ENCODE results near the gene NBEA. TPM values are rescaled to one million over a fixed set of nuclear protein-coding genes. Genes with fewer than 3 reads are reported as not detected.
"Not testable (repeated sequence)": the region's sequence is repeated elsewhere in the genome, so short reads cannot be mapped to it uniquely, and the experiment has no call there.

Gene NBEA
- total RNA-seq, 1 donor from 2014 or later, result 6.1 TPM

DNA sequence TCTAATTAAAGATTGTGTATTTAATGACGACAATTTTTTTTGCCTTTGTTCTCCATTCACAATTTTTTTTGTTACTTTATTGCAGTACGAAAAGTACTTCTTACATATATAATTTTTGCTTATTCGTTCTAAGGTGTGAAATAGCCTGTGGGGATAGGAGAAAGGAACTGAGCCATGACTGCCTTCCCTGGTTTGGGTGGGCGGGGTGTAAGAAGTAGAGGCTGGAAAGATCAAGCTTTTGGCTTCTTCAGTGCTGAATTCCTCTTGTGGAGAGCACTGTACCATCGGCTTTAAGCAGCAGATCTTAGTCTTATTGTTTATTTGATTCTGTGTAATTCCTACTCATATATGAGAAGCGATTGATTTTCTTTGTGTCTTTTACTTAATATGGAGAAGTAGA, 115.8 kb downstream of the NBEA start:
- Histone ChIP-seq H3K36me3 (ENCODE audit: control insufficient read depth, insufficient read depth, low read length) (no peaks in the 10 kb centered on the region), H3K4me3 (ENCODE audit: low read depth, low read length) (no peak overlapping the region), H3K27me3 (ENCODE audit: control insufficient read depth, insufficient read depth, low read length) (no peaks in the 10 kb centered on the region)
- TF ChIP-seq CTCF (IDR thresholded peaks at IDR 0.05; ENCODE audit: insufficient read depth, low read length, poor library complexity, severe bottlenecking), result no peak
- DNase-seq (ENCODE audit: low read depth), result no peak

DNA sequence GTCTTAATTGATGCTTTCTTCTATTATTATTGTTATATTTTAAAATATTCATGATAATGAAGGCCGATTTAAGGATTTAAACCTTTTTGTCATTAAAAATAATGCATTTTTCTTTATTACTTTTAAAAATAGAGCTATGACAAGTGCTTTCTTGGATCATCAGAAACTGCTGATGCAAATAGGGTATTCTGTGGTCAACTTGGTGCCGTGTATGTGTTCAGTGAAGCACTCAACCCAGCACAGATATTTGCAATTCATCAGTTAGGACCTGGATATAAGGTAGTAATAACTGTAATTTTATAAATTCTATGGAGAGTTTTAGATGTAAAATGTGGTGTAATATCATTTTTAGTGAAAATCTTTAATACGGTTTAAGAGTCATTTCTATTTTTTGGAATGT, 116.5 kb downstream of the NBEA start:
- H3K27me3 ChIP-seq (ENCODE audit: control insufficient read depth, insufficient read depth, low read length); H3K36me3 ChIP-seq (ENCODE audit: control insufficient read depth, insufficient read depth, low read length); DNase-seq (ENCODE audit: low read depth); H3K4me3 ChIP-seq (ENCODE audit: low read depth, low read length): not testable (repeated sequence)

DNA sequence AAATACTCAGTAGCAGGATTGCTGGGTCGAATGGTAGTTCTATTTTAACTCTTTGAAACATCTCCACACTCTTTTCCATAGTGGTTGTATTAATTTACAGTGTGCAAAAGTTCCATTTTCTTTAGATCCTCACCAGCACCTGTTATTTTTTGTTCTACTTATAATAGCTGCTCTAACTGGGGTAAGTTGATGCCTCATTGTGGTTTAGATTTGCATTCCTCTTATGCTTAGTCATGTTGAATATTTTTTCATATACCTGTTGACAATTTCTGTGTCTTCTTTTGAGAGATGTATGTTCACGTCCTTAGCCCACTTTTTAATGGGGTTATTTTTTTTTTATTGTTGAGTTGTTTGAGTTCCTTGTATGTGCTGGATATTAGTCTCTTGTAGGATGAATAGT, 144.6 kb downstream of the NBEA start:
- no peak for TF ChIP-seq CTCF (IDR thresholded peaks at IDR 0.05; ENCODE audit: insufficient read depth, low read length, poor library complexity, severe bottlenecking)
- DNase-seq (ENCODE audit: low read depth), result no peak
- Histone ChIP-seq H3K36me3 (ENCODE audit: control insufficient read depth, insufficient read depth, low read length) (no peaks in the 10 kb centered on the region), H3K4me3 (ENCODE audit: low read depth, low read length) (no peak overlapping the region), H3K27me3 (ENCODE audit: control insufficient read depth, insufficient read depth, low read length) (no peaks in the 10 kb centered on the region)

DNA sequence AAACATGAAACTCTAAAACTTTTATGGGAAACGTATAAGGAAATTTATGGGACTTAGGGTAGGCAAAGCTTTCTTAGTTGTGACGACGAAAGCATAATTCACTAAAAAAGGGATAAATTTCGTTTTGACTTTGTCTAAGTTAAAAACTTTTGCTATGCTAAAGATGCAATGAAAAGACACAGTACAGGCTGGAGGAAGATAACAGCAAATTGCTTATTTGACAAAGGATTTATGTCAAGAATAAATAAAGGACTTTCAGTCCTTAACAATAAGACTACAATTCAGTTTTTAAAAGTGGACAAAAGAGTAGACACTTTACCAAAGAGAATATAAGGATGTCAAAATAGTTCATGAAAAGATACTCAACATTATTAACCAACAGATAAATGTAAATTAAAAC, 150.2 kb downstream of the NBEA start:
- no peaks in the 10 kb centered on the region for H3K36me3 ChIP-seq (ENCODE audit: control insufficient read depth, insufficient read depth, low read length)
- no peaks in the 10 kb centered on the region for H3K27me3 ChIP-seq (ENCODE audit: control insufficient read depth, insufficient read depth, low read length)
- DNase-seq (ENCODE audit: low read depth), result no peak
- TF ChIP-seq CTCF (IDR thresholded peaks at IDR 0.05; ENCODE audit: insufficient read depth, low read length, poor library complexity, severe bottlenecking), result no peak
- H3K4me3 ChIP-seq (ENCODE audit: low read depth, low read length), result no peak overlapping the region

GRCh38 chr13:35092751-35093150, 150.7 kb downstream of the NBEA start:
- no peak for DNase-seq (ENCODE audit: low read depth)
- H3K36me3 ChIP-seq (ENCODE audit: control insufficient read depth, insufficient read depth, low read length), result no peaks in the 10 kb centered on the region
- H3K27me3 ChIP-seq (ENCODE audit: control insufficient read depth, insufficient read depth, low read length), result no peaks in the 10 kb centered on the region
- no peak overlapping the region for H3K4me3 ChIP-seq (ENCODE audit: low read depth, low read length)
- no peak for TF ChIP-seq CTCF (IDR thresholded peaks at IDR 0.05; ENCODE audit: insufficient read depth, low read length, poor library complexity, severe bottlenecking)

DNA sequence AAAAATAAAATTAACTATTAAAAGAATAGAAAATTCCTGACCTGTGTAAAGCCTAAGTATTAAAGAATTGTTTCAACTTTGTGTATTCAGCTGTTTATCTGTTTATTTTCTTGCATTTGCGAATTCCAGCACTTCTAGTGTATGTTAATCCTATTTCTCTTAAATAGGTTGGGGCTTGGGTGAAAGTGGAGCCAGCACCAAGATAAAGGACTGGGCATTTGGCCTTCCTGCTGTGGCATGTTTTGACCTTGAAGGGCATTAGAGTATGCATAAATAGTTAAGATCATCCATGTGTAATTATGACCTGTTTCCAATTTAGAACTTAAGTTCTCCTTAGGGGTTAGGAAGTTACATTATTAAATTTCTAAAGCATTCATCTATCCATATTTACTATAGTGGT, 151.3 kb downstream of the NBEA start:
- TF ChIP-seq CTCF (IDR thresholded peaks at IDR 0.05; ENCODE audit: insufficient read depth, low read length, poor library complexity, severe bottlenecking), result no peak
- no peak overlapping the region for H3K4me3 ChIP-seq (ENCODE audit: low read depth, low read length)
- no peaks in the 10 kb centered on the region for H3K27me3 ChIP-seq (ENCODE audit: control insufficient read depth, insufficient read depth, low read length)
- no peaks in the 10 kb centered on the region for H3K36me3 ChIP-seq (ENCODE audit: control insufficient read depth, insufficient read depth, low read length)
- DNase-seq (ENCODE audit: low read depth), result no peak

GRCh38 chr13:35106771-35107170, 164.7 kb downstream of the NBEA start:
- H3K36me3 ChIP-seq (ENCODE audit: control insufficient read depth, insufficient read depth, low read length); DNase-seq (ENCODE audit: low read depth); H3K4me3 ChIP-seq (ENCODE audit: low read depth, low read length); H3K27me3 ChIP-seq (ENCODE audit: control insufficient read depth, insufficient read depth, low read length): not testable (repeated sequence)

All from kidney epithelial cell (primary cell).